K562 (cell line): ENCODE results near the gene ADCY4. TPM values are rescaled to one million over a fixed set of nuclear protein-coding genes. Genes with fewer than 3 reads are reported as not detected.

Experiments used
- ATAC-seq: fragments of 200-7000 bp; cut with Tn5 transposase; 3 replicates; pipeline ENCODE4 v1.9.1; 2020; ENCODE audit warnings: moderate library complexity
- BruUV-seq: library from RNA; stranded (reverse); fragments of 400-500 nt; replicated peaks from 2 replicates; lab custom pipeline; 2021; lab: Mats Ljungman, UMichigan
- CTCF ChIA-PET: fragments of 300-600 bp; formaldehyde crosslinking; extraction: SDS; loops from one replicate; lab custom pipeline; 2021; ENCODE audit warnings: low intra/inter-chr PET ratio; lab: Yijun Ruan, JAX
- POLR2A ChIA-PET: fragments of 300-600, 350-650 bp; sonication (Branson Sonifier 250); formaldehyde crosslinking; extraction: SDS; loops from one replicate; lab custom pipeline; 2021; ENCODE audit warnings: antibody characterized with exemption, inconsistent platforms; lab: Yijun Ruan, JAX
- DNase-seq, 4 experiments: peaks; one replicate each; pipeline versions ENCODE4 v3.0.0 to v3.0.0-alpha.2; 2011 to 2018; ENCODE audit warnings: low spot score in 3 of 4, mixed read lengths in 3 of 4; ENCODE audit errors: extremely low read depth in 1 of 4
- FAIRE-seq: peaks from 2 replicates; lab custom pipeline; 2011; peaks lifted over from hg19 to GRCh38; lab: Jason Lieb, UNC
- H2AFZ ChIP-seq: 2 replicates; pipeline ENCODE4 v1.6.0; 2011; ENCODE audit warnings: low read depth, low read length, control low read depth, inconsistent platforms
- H3K27ac ChIP-seq: fragments of 200-600 bp; 3 replicates; pipeline ENCODE4 v1.8.0; 2011; ENCODE audit warnings: low read depth, mild to moderate bottlenecking, control low read depth, inconsistent platforms, low read length, moderate library complexity, mixed read lengths; ENCODE audit errors: extremely low read depth
- H3K27me3 ChIP-seq, 2 experiments: fragments of 300-600 bp in 1 of 2; 2 replicates in 1 of 2; 3 replicates in 1 of 2; pipeline versions ENCODE4 v1.6.0 to v1.8.0; 2011; ENCODE audit warnings: inconsistent platforms in 2 of 2, low read length in 2 of 2, mild to moderate bottlenecking in 1 of 2, mixed read lengths in 1 of 2, moderate library complexity in 1 of 2; ENCODE audit not compliant: control insufficient read depth in 2 of 2, insufficient read depth in 2 of 2
- H3K36me3 ChIP-seq: fragments of 300-600 bp; 3 replicates; pipeline ENCODE4 v1.8.0; 2011; ENCODE audit warnings: mild to moderate bottlenecking, low read length, inconsistent platforms; ENCODE audit not compliant: control insufficient read depth, insufficient read depth
- H3K4me1 ChIP-seq, 2 experiments: fragments of 200-600 bp in 1 of 2; replicated peaks in 1 of 2; 2 replicates in 1 of 2; 3 replicates in 1 of 2; pipeline versions ENCODE4 v1.5.1 to v1.8.0; 2011; ENCODE audit warnings: inconsistent platforms in 2 of 2, low read length in 2 of 2, mild to moderate bottlenecking in 1 of 2, mixed read lengths in 1 of 2, moderate library complexity in 1 of 2; ENCODE audit not compliant: control insufficient read depth in 2 of 2, insufficient read depth in 2 of 2
- H3K4me2 ChIP-seq: 2 replicates; pipeline ENCODE4 v1.6.1; 2011; ENCODE audit warnings: low read length, control low read depth, inconsistent platforms, mixed read lengths; ENCODE audit not compliant: insufficient read depth
- H3K4me3 ChIP-seq: fragments of 200-600 bp; sonication (generic), shearing (Covaris generic); 2 replicates; pipeline ENCODE4 v1.5.1; 2016; ENCODE audit warnings: control low read depth, inconsistent platforms
- H3K79me2 ChIP-seq: fragments of 200-600 bp; 3 replicates; pipeline ENCODE4 v1.8.0; 2011; ENCODE audit warnings: low read length, inconsistent platforms; ENCODE audit not compliant: control insufficient read depth, insufficient read depth
- H3K9ac ChIP-seq, 2 experiments: 2 replicates each; pipeline versions ENCODE4 v1.6.0 to v1.6.1; 2011; ENCODE audit warnings: low read depth in 2 of 2, low read length in 2 of 2, control low read depth in 1 of 2, inconsistent platforms in 1 of 2, mild to moderate bottlenecking in 1 of 2, mixed read lengths in 1 of 2; ENCODE audit not compliant: insufficient read depth in 1 of 2
- H3K9me1 ChIP-seq: one replicate; pipeline ENCODE4 v1.6.0; 2011; ENCODE audit warnings: inconsistent platforms, mild to moderate bottlenecking, low read length, moderate library complexity; ENCODE audit not compliant: control insufficient read depth, insufficient read depth
- H3K9me3 ChIP-seq: replicated peaks from 2 replicates; pipeline ENCODE4 v1.5.1; 2011; ENCODE audit warnings: low read depth, low read length, inconsistent platforms; ENCODE audit not compliant: control insufficient read depth, insufficient read depth
- H4K20me1 ChIP-seq: replicated peaks from 2 replicates; pipeline ENCODE4 v1.6.1; 2011; ENCODE audit warnings: low read length, inconsistent platforms, mixed read lengths; ENCODE audit not compliant: control insufficient read depth, insufficient read depth
- CEBPB ChIP-seq: fragments of 450-650 bp; IDR thresholded peaks from 2 replicates; pipeline ENCODE4 v1.6.1; 2016; ENCODE audit warnings: missing genetic modification characterization, missing compliant biosample characterization
- MAZ ChIP-seq, 2 experiments: fragments of 450-650 bp in 1 of 2; sonication (generic) in 1 of 2; formaldehyde crosslinking; IDR thresholded peaks in 1 of 2; conservative IDR thresholded peaks in 1 of 2; 2 replicates each; pipeline versions ENCODE4 v1.4.0 to v1.5.0; 2020; ENCODE audit warnings: mild to moderate bottlenecking in 1 of 2, missing genetic modification reagents in 1 of 2
- MXI1 ChIP-seq: IDR thresholded peaks from 2 replicates; pipeline ENCODE4 v1.6.1; 2011; ENCODE audit warnings: low read depth, mild to moderate bottlenecking, improper control_type of control experiment, low read length
- RNF2 ChIP-seq: sonication (generic); IDR thresholded peaks from 2 replicates; pipeline ENCODE4 v1.6.1; 2016
- SMARCC2 ChIP-seq: fragments of 450-650 bp; IDR thresholded peaks from 2 replicates; pipeline ENCODE4 v1.6.1; 2017; ENCODE audit warnings: antibody characterized with exemption, moderate library complexity, mild to moderate bottlenecking, low read depth
- TBP ChIP-seq: optimal IDR thresholded peaks from 2 replicates; pipeline ENCODE3; 2011; ENCODE audit warnings: low read depth, low read length, improper control_type of control experiment
- TEAD4 ChIP-seq, 2 experiments: sonication (generic) in 1 of 2; formaldehyde crosslinking in 1 of 2; IDR thresholded peaks; 2 replicates each; pipeline versions ENCODE4 v1.6.1 to v1.8.0; 2012 to 2022; ENCODE audit warnings: borderline replicate concordance in 1 of 2, inconsistent platforms in 1 of 2, low read length in 1 of 2, mild to moderate bottlenecking in 1 of 2, missing genetic modification reagents in 1 of 2
- ZNF174 ChIP-seq: fragments of 250-450 bp; sonication (Bioruptor Pico); IDR thresholded peaks from 2 replicates; pipeline ENCODE4 v1.4.0; 2020; ENCODE audit warnings: mild to moderate bottlenecking
- ZNF175 ChIP-seq: fragments of 200-800 bp; sonication (Bioruptor generic); IDR thresholded peaks from 2 replicates; pipeline ENCODE4 v1.6.1; 2016; ENCODE audit warnings: low read depth, mild to moderate bottlenecking, missing genetic modification characterization, missing compliant biosample characterization
- ZNF384 ChIP-seq: IDR thresholded peaks from 2 replicates; pipeline ENCODE4 v1.6.1; 2012; ENCODE audit warnings: low read depth, low read length, improper control_type of control experiment
- WGBS: fragments of 100-300 bp; shearing (Covaris generic); methylation state at CpG from one replicate; pipeline ENCODE4 v1.1.6; 2016; ENCODE audit warnings: low coverage, mixed read lengths; ENCODE audit not compliant: insufficient coverage; ENCODE audit errors: missing lambda C conversion rate; 5-methylcytosine and 5-hydroxymethylcytosine counted together
- in situ Hi-C: fragments of 300-500 bp; cut with MboI; formaldehyde crosslinking; loops from 4 replicates; pipeline ENCODE4 v1.15.0; 2018; ENCODE audit warnings: inconsistent platforms, mixed read lengths
- intact Hi-C: fragments of 100-400 bp; cut with micrococcal nuclease; formaldehyde crosslinking; loops from 2 replicates; pipeline ENCODE4 v1.14.2; 2022
- polyA plus RNA-seq, 8 experiments: library from polyadenylated mRNA; depleted of rRNA in 4 of 8; stranded (reverse) in 5 of 8; unstranded in 3 of 8; fragments of >200 nt; fragmentation: Nextera tagmentation in 2 of 8; fragmentation: Illumina TruSeq in 1 of 8; extraction: Ambion mirVana in 2 of 8; extraction: Trizol in 1 of 8; gene quantifications; 2 replicates each; pipeline versions ENCODE4 v1.2.1 to v1.2.3, GENCODE V29; 2011 to 2014; ENCODE audit warnings: inconsistent platforms in 1 of 8, missing spikeins in 1 of 8
- total RNA-seq, 7 experiments: library from RNA; depleted of rRNA in 6 of 7; stranded (reverse); fragments of >200 nt in 6 of 7; fragmentation: Illumina TruSeq in 2 of 7; extraction: Trizol in 2 of 7; gene quantifications; 2 replicates each; pipeline versions ENCODE4 v1.2.1 to v1.2.3, GENCODE V29; 2011 to 2021; ENCODE audit warnings: low replicate concordance in 1 of 7
- TF ChIP-seq, protein P1 (sequence below): fragments of 450-650 bp; conservative IDR thresholded peaks from 2 replicates; pipeline ENCODE4 v1.6.1; 2016; ENCODE audit warnings: missing genetic modification characterization, low read depth, mild to moderate bottlenecking, control low read depth, missing compliant biosample characterization
- TF ChIP-seq, protein P2 (sequence below), 2 experiments: fragments of 200-800 bp in 1 of 2; sonication (Bioruptor generic) in 1 of 2; sonication (generic) in 1 of 2; formaldehyde crosslinking in 1 of 2; IDR thresholded peaks in 1 of 2; conservative IDR thresholded peaks in 1 of 2; 2 replicates each; pipeline versions ENCODE4 v1.5.0 to v1.6.1; 2016 to 2020; ENCODE audit warnings: missing compliant biosample characterization in 1 of 2, missing genetic modification characterization in 1 of 2, missing genetic modification reagents in 1 of 2

Gene ADCY4
- total and polyA plus RNA-seq, 9 of the 15 experiments (the other 6 are each of a cell fraction or from before 2014, with no cell fraction given) = 0.04 to 0.31 (median 0.15) TPM; not detected in 2

DNA sequence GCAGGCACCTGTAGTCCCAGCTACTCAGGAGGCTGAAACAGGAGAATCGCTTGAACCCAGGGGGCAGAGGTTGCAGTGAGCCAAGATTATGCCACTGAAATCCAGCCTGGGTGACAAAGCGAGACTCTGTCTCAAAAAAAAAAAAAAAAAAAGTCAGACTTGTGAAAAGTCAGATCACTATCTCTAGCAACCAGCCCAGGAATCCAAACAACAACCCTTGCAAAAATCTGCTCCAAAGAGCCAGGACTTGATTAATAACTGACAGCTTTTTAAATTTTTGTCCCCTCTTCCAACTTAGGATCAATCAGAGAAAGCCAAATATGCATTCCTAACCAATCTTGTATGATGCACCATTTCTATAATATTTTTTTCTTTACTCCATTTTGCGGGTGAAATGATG lies 25.4 kb upstream of the ADCY4 start:
- H3K27me3 ChIP-seq = no peaks in the 10 kb centered on the region
- H3K36me3 ChIP-seq = no peaks in the 10 kb centered on the region
- intact Hi-C loops (no loop called here), in situ Hi-C loops (no loop called here)
- no peaks in the 10 kb centered on the region for H3K9me1 ChIP-seq
- DNase-seq (no peak), ATAC-seq (no peak), FAIRE-seq (no peak)
- H3K4me1 ChIP-seq = no peaks in the 10 kb centered on the region
- ChIA-PET POLR2A (no interaction called here), CTCF (no interaction called here)
- no peak overlapping the region for H3K4me3 ChIP-seq
- no peak overlapping the region for H2AFZ ChIP-seq
- H3K27ac ChIP-seq = no peak overlapping the region
- H3K4me2 ChIP-seq = no peak overlapping the region
- TF ChIP-seq MAZ (CRISPR knock-in tag; conservative IDR thresholded peaks at IDR 0.05 in 1 of 2, IDR thresholded peaks at IDR 0.05 in 1 of 2) = no peak
- no peak for TF ChIP-seq CEBPB (tag)
- WGBS = 7% methylated on average over 2 of the region's 3 CpGs
- H4K20me1 ChIP-seq = no peaks in the 10 kb centered on the region
- no peak overlapping the region for H3K9ac ChIP-seq
- no peaks in the 10 kb centered on the region; the same call in 1 of the 2 replicates for H3K9me3 ChIP-seq
- H3K79me2 ChIP-seq = no peaks in the 10 kb centered on the region
- no TSS peak for BruUV-seq

DNA sequence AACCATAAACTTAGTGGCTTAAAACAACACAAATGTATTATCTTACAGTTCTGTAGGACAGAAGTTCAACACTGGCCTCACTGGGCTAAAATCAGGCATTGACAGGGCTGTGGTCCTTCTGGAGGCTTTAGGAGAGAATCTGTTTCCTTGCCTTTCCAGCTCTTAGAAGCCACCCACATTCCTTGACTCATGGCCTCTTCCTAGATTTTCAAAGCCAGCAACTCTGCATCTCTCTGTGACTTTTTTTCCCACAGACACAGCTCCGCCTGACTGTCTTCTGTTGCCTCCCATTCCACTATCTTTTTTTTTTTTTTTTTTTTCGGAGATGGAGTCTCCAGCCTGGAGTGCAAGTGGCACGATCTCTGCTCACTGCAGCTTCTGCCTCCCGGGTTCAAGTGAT lies 21.3 kb upstream of the ADCY4 start:
- in situ Hi-C loops = no loop called here
- TF ChIP-seq ZNF384 = no peak
- TF ChIP-seq SMARCC2 = no peak
- TF ChIP-seq, protein P1, sequence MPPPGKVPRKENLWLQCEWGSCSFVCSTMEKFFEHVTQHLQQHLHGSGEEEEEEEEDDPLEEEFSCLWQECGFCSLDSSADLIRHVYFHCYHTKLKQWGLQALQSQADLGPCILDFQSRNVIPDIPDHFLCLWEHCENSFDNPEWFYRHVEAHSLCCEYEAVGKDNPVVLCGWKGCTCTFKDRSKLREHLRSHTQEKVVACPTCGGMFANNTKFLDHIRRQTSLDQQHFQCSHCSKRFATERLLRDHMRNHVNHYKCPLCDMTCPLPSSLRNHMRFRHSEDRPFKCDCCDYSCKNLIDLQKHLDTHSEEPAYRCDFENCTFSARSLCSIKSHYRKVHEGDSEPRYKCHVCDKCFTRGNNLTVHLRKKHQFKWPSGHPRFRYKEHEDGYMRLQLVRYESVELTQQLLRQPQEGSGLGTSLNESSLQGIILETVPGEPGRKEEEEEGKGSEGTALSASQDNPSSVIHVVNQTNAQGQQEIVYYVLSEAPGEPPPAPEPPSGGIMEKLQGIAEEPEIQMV (tag) = no peak
- no peak for TF ChIP-seq TBP
- no peak for TF ChIP-seq ZNF175 (CRISPR knock-in tag)
- TF ChIP-seq RNF2 = no peak
- no peak for TF ChIP-seq MXI1
- TF ChIP-seq ZNF174 (CRISPR knock-in tag) = no peak
- TF ChIP-seq, protein P2, sequence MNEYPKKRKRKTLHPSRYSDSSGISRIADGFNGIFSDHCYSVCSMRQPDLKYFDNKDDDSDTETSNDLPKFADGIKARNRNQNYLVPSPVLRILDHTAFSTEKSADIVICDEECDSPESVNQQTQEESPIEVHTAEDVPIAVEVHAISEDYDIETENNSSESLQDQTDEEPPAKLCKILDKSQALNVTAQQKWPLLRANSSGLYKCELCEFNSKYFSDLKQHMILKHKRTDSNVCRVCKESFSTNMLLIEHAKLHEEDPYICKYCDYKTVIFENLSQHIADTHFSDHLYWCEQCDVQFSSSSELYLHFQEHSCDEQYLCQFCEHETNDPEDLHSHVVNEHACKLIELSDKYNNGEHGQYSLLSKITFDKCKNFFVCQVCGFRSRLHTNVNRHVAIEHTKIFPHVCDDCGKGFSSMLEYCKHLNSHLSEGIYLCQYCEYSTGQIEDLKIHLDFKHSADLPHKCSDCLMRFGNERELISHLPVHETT (CRISPR knock-in tag; conservative IDR thresholded peaks at IDR 0.05 in 1 of 2, IDR thresholded peaks at IDR 0.05 in 1 of 2) = no peak
- TF ChIP-seq TEAD4 (IDR thresholded peaks at IDR 0.05; ENCODE audit: low read length) = no peak
- TF ChIP-seq TEAD4 (CRISPR knock-in tag; IDR thresholded peaks at IDR 0.05; ENCODE audit: borderline replicate concordance) = no peak

More for the DNA sequence above, 21.3 kb upstream of the ADCY4 start:
- Histone ChIP-seq H3K4me3 (no peak overlapping the region), H3K9me1 (no peaks in the 10 kb centered on the region), H3K27ac (no peak overlapping the region), H3K4me1 (peaks cover 0 to 3% of the 10 kb centered on the region in 2 experiments; a peak in 3 of 5 replicates), H3K36me3 (no peaks in the 10 kb centered on the region), H3K27me3 (no peaks in the 10 kb centered on the region; a peak in 1 of 5 replicates), H3K9me3 (no peaks in the 10 kb centered on the region; the same call in 1 of the 2 replicates), H3K4me2 (no peak overlapping the region), H2AFZ (no peak overlapping the region), H3K79me2 (no peaks in the 10 kb centered on the region), H4K20me1 (no peaks in the 10 kb centered on the region), H3K9ac (no peak overlapping the region)
- FAIRE-seq (no peak), ATAC-seq (no peak), DNase-seq (no peak)
- intact Hi-C loops = no loop called here
- WGBS = 22% methylated on average over 3 of the region's 4 CpGs
- ChIA-PET CTCF (no interaction called here), POLR2A (interaction anchor here (1.2 kb wide), 1 partner anchor 41 kb away, joined by 3 read pairs; no protein-coding TSS in a partner anchor)
- no TSS peak for BruUV-seq
